Measurements from ENCODE around the gene NT5C3A.

The NT5C3A gene

GRCh38 chr7:33073243-33073642, 10.7 kb upstream of the NT5C3A start:
- no peak for DNase-seq

- DNase-seq: no peak
Observed at GRCh38 chr7:33072471-33072870, 9.9 kb upstream of the NT5C3A start.

GRCh38 chr7:33070831-33071230, 8.3 kb upstream of the NT5C3A start:
- no peak for DNase-seq

GRCh38 chr7:33070277-33070676, 7.7 kb upstream of the NT5C3A start:
- no peak for DNase-seq

- DNase-seq: no peak
Observed at GRCh38 chr7:33067921-33068320, 5.3 kb upstream of the NT5C3A start.

GRCh38 chr7:33066771-33067170, 4.2 kb upstream of the NT5C3A start:
- no peak for DNase-seq

GRCh38 chr7:33065981-33066380, 3.4 kb upstream of the NT5C3A start:
- DNase-seq: no peak

- DNase-seq: peak; percentile 88
Observed at GRCh38 chr7:33062782-33063443, 337 bp upstream of the NT5C3A start.

GRCh38 chr7:33061282-33061937, 1.2 kb downstream of the NT5C3A start:
- no peak for DNase-seq

GRCh38 chr7:33059635-33060034, 2.9 kb downstream of the NT5C3A start:
- DNase-seq: no peak

GRCh38 chr7:33055158-33055557, 7.4 kb downstream of the NT5C3A start:
- DNase-seq: no peak

- no peak for DNase-seq
Observed at GRCh38 chr7:33054261-33054964, 8.2 kb downstream of the NT5C3A start.

GRCh38 chr7:33053721-33054120, 8.9 kb downstream of the NT5C3A start:
- DNase-seq: no peak

GRCh38 chr7:33050535-33051318, 11.8 kb downstream of the NT5C3A start:
- DNase-seq: no peak

GRCh38 chr7:33048704-33049103, 13.9 kb downstream of the NT5C3A start:
- DNase-seq: no peak

GRCh38 chr7:33048257-33048656, 14.3 kb downstream of the NT5C3A start:
- DNase-seq: no peak

- DNase-seq: no peak
Observed at GRCh38 chr7:33044986-33045385, 17.6 kb downstream of the NT5C3A start.

- DNase-seq: no peak
Observed at GRCh38 chr7:33044401-33044718, 18.2 kb downstream of the NT5C3A start.

- no peak for DNase-seq
Observed at GRCh38 chr7:33043501-33044400, 18.8 kb downstream of the NT5C3A start.

- no peak for DNase-seq
Observed at GRCh38 chr7:33041631-33042428, 20.7 kb downstream of the NT5C3A start.

GRCh38 chr7:33040803-33041516, 21.6 kb downstream of the NT5C3A start:
- DNase-seq: peak; percentile 56
